Kidney glomerular epithelial cell (primary cell): ENCODE data around the gene POMC.
"Not testable (repeated sequence)": the region's sequence is repeated elsewhere in the genome, so short reads cannot be mapped to it uniquely, and the experiment has no call there.

ENCODE experiments used
- DNase-seq: peaks from one replicate; lab custom pipeline; 2025; lab: John Stamatoyannopoulos, UW

The POMC gene

DNA sequence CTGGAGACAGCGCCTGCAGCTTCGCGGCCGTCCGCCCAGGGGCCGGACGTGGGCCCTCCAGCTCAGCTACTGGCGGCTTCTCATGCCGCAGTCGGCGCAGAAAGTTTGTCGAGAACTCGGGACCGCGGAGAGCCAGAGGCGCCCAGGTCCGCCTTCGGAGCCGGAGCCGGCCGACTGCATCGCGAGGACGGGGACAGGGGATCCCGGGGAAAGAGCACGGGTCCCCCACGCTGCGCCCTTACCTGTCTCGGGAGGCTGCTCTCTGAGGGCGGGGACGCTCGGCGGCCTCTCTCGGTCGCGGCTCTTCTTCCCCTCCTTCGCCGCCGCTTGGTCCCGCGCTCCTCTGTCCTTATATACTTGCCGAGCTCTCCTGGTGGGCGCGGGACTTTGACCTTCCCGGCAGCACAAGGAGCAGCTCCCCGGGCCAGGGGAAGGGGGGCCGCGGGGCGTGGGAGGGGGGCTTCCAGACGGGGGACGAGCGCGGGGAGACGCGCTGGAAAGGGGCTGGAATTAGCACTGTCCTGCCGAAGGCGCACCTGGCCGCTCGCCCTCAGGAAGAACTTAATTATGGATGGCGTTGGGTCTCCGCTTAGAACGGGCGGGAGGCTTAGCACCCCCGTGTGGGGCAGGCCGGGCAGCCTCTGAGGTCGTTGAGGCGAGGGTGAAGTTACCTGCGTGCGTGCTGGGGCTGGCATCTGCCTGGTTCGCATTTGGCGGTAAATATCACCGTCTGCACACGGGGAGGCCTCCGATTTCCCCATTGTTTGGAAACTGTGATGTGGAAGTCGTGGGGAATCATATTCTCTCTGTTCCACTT lies at the start of gene POMC:
Gene POMC, minus strand, starts transcription at position 325 of the 817 bp plus-strand sequence. CDS start 3,808 bp downstream, outside the sequence.
- DNase-seq: no peak

DNA sequence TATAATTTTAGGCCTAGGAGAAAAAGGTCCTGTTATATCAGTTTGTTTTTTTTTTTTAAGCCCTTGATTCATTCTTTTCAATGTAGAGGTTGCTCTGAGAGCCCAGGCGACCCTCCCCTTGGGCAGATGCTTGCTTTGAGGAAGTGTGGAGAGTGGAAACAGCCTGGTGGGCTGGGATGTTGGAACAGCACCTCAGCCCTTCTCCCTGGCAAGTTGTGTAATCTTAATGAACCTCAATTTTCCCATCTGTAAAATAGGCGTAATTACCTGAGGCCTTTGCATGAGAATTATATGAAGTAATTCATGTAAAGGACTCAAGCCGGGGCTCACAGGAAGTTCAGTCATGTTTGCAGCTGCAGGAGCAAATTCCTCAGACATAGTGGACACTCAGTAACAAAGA lies 49.7 kb upstream of the POMC start:
- no peak for DNase-seq

DNA sequence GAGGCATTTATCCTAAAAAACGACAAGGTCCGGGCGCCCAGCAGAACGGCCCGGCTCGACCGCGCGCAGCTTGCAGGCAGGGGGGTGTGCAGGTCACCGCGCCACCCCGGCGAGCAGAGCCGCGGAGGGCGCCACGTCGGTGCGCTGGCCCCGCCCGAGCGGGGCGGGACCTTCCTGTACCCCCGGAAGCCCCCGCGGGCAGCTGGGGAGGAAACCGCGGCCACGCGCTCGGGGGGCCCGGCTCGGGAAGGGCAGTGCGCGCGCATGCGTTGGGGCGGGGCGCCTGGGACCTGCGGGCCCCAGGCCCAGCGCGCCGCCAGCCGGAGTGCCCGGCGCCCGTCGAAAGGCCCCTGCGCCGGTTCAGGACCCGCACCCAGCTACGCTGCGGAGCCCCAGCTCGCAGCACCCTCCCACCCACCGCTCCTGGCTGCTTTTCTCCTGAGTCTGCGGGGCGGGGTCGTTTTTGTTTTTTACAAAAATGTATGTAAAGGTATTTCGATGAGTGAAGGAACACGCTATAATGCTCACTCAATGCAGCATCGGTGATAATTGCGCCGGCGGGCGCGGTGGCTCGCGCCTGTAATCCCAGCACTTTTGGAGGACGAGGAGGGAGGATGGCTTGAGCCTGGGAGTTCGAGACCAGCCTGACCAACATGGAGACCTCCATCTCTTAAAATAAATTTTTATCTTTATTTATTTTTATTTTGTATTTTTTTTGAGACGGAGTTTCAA lies 47.7 kb upstream of the POMC start:
- DNase-seq: no peak

GRCh38 chr2:25215232-25215631 lies 46.9 kb upstream of the POMC start:
- DNase-seq: no peak

GRCh38 chr2:25213229-25213628 lies 44.8 kb upstream of the POMC start:
- DNase-seq: no peak

DNA sequence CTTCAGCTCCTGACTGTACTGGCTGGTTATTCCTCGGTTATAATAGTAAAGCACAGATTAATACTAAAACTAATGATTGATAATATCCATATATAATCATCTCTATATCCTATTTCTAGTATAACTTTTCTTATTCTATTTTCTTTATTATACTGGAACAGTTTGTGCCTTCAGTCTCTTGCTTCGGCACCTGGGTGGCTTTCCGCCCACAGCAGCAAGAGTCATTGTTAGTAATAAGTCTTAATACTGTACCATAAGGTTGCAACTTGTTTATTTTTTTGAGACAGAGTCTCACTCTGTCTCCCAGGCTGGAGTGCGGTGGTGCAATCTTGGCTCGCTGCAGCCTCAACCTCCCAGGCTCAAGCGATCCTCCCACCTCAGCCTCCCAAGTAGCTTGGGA lies 42.5 kb upstream of the POMC start:
- not testable (repeated sequence) for DNase-seq

GRCh38 chr2:25207078-25207545 lies 38.7 kb upstream of the POMC start:
- no peak for DNase-seq

GRCh38 chr2:25204190-25204838 lies 35.9 kb upstream of the POMC start:
- DNase-seq: no peak

- no peak for DNase-seq
Observed at GRCh38 chr2:25202275-25202674, 33.9 kb upstream of the POMC start.

DNA sequence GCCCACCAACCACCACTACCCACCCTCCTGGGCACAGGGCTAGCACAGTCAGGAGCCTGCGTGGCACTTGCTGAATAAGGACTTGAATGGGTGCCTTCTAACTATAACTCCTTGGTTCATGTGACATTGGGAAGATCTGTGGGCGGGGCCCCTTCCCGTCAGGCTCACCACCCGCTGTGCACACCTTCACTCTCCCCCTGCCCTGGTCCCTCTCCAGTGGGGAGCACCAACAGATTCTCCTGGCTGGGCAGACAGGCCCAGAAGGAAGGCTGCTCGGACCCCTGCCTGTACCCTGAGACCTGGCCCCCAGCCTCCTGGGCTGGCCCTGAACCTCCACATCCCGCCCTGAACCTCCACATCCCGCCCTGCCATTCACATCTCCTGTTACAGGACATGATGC lies 33.4 kb upstream of the POMC start:
- DNase-seq: no peak

- DNase-seq: no peak
Observed at GRCh38 chr2:25201265-25201664, 32.9 kb upstream of the POMC start.

DNA sequence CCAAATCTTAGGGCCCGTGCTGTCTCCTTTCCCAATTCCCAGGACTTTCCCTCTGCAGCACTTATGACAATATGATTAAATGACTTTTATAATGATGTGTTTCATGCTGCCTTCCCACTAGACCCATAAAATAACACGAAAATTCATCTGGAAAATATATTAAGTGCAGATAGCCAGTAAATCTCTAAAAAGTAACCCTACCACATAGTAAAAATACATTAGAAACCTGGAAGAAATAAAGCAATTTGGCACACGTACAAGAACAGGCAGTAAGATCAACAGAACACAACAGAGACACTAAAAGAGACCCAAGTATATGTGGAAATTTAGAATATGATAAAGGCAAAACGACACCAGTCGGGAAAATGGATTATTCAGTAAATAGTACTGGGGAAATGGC lies 30.2 kb upstream of the POMC start:
- DNase-seq: no peak

- no peak for DNase-seq
Observed at GRCh38 chr2:25198209-25198525, 29.8 kb upstream of the POMC start.

DNA sequence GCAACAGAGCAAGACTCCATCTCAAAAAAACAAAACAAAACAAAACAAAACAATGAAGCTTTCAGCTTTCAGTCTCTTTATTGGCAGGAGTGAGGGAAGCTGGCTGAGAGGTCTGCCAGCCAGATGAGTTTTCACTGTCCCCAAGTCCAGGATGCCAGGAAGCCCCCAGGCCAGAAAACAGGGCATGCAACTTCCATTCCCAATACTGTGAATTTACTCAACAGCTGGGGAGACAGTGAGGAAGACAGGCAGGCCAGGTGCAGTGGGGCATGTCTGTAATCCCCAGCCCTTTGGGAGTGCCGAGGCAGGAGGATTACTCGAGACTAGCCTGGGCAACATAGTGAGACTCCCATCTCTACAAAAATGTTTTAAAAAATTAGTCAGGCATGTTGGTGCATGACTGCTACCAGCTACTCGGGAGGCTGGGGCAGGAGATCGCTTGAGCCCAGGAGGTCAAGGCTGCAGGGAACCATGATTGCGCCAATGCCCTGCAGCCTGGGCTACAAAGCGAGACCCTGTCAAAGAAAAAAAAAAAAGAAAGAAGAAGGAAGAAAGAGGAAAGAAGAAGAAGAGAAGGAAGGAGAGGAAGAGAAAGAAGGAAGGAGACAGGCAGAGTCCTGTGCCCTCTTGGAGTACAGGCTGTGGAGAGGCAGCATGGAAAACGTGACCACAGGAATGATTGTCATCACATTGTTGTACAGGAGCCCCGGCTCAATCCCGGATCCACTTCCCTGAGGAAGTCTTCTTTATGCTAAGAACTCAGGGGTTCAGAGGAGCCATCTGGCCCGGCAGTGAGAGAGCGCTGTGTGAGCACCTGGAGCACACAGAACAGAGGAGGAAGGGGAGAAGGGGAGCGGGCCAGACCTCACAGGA lies 29.2 kb upstream of the POMC start:
- no peak for DNase-seq

DNA sequence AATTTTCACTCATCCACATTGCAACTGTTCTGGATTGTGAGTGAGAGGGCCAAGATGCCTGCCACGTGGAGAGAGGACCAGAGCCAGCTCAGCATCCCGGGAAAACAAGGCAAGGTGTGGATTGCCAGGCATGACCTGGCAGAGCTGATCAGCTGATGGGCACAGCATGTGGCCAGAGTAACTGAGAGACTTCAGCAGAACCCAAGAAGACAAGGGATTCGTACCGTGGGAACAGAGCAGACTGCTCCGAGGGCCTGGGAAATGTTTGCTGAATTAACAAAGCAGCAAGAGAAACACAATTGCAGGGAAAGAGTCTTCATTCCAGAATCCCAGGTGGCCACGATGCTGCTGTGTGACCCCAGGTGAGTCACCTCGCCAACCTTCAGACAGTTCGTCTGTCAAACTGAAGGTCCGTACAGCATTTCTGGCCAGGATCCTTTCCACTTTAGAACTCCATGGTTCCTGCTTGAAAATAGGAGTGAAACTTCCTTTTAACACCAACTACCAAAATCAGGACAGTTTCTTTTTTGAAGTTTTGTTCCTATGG lies 26.3 kb upstream of the POMC start:
- DNase-seq: no peak

DNA sequence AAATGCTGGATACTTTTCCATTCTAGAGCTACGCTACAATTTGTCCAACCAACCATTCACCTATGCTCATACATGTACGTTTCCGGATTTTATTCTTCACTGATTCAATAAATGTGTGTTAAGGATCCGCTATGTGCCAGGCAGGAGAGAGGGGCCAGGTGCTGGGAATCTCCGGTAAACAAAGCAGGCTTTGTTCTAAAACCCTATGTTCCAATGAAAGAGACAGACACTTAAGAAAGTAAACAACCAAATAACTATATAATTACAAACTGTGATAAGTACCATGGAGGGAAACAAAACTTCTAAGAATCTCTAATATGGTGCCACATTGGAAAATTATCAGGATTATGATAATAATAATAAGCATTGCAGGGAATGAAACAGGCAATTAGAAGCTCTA lies 22.2 kb upstream of the POMC start:
- no peak for DNase-seq

- no peak for DNase-seq
Observed at GRCh38 chr2:25188405-25188804, 20.0 kb upstream of the POMC start.

DNA sequence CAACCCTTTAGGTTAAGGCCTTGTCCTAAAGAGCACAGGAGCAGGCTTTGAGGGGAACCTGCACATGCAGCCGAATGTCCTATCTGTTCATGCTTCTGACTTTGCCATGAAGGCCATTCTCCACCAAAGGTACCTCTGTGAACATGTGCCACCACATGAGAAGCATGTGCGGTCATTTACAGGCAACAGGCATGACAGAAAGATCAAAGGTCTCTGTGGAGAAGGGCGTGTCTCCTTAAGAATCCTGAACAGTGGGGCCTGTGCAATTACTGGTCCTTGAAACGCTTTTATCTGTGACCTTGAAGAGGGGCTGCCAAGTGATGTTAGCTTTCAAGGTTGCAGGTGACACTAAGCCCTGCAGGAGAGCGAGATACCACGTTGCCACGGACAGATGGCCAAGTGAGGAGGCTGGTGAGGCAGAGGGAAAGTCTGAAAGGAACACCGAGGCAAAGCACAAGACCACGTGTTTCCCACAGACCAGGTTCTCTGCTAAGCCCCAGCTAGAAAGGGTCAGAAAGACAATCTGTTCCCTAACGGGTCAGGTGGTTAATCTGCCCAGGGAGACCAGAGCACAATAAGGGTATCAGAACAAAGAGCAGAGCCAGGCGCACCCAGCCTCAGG lies 19.5 kb upstream of the POMC start:
- DNase-seq: no peak

- no peak for DNase-seq
Observed at GRCh38 chr2:25184254-25184653, 15.9 kb upstream of the POMC start.

- no peak for DNase-seq
Observed at GRCh38 chr2:25178976-25179375, 10.6 kb upstream of the POMC start.

DNA sequence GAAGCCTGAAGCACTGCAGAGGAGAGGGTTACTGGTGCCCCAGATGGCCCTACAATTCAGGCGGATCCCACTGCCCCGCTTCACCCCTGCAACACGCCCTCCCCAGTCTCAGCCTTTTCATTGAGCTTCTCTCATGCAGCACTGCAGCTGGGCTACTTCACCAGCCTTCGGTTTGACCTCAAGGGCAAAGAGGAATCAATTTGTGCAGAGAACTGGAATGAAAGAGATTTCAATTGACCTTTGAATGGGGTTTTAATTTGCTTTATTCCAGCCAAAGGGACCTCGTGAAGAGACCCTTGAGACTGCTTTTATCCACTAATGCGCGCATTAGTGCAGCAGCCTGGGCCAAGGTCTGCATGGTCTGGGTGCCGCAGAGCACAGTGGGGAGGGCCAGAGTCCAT lies 8.8 kb upstream of the POMC start:
- DNase-seq: no peak
